Neural progenitor cell (in vitro differentiated cells): ENCODE results near the gene SERF2.

Source experiments
- EZH2phosphoT487 ChIP-seq: fragments of 200-600 bp; sonication (generic); IDR thresholded peaks from 2 replicates; pipeline ENCODE4 v1.6.1; 2017; ENCODE audit warnings: antibody characterized with exemption
- TF ChIP-seq, protein P1 (sequence below): fragments of 200-600 bp; sonication (generic); IDR thresholded peaks from 2 replicates; pipeline ENCODE4 v1.5.1; 2017; ENCODE audit warnings: antibody characterized with exemption, mild to moderate bottlenecking

DNA sequence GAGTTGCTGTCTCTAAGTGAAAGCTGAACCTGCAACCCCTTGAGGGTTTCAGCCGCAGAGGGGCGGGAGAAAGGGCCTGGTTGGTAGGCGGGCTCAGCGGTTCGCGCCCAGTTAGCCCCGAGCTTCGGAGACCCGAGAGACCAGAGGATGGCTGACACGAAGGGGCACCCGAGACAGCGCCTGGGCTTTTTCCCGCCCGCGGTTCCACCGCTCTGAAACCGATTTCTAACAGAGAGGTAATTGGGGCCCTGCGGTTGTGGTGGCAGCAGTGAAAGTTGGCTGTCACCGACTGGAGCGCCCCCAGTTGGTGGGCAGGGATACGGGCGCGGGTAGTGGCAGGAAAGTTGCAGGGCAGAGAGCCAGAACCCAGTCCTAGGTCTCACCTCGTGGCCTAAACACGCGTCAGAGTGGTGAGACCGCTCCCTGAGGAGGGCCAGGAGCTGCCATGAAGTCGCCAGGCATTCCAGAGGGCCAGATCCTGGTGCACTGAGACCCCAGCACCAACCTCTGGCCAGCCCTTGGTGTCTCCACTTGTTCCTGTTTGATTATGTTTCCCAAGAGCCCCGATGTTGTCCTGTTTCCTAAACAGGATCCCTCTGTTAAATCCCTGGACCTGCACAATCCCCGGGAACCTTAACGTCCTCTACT lies 14.7 kb upstream of the SERF2 start:
- TF ChIP-seq, protein P1, sequence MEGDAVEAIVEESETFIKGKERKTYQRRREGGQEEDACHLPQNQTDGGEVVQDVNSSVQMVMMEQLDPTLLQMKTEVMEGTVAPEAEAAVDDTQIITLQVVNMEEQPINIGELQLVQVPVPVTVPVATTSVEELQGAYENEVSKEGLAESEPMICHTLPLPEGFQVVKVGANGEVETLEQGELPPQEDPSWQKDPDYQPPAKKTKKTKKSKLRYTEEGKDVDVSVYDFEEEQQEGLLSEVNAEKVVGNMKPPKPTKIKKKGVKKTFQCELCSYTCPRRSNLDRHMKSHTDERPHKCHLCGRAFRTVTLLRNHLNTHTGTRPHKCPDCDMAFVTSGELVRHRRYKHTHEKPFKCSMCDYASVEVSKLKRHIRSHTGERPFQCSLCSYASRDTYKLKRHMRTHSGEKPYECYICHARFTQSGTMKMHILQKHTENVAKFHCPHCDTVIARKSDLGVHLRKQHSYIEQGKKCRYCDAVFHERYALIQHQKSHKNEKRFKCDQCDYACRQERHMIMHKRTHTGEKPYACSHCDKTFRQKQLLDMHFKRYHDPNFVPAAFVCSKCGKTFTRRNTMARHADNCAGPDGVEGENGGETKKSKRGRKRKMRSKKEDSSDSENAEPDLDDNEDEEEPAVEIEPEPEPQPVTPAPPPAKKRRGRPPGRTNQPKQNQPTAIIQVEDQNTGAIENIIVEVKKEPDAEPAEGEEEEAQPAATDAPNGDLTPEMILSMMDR, result peak; percentile 81
- no peak for TF ChIP-seq EZH2phosphoT487
